ENCODE measurements around the gene TMA7B. TPM values are rescaled to one million over a fixed set of nuclear protein-coding genes. Genes with fewer than 3 reads are reported as not detected.
"Not testable (repeated sequence)": the region's sequence is repeated elsewhere in the genome, so short reads cannot be mapped to it uniquely, and the experiment has no call there.

TMA7B gene
- total RNA-seq, 1 donor from 2014 or later, result not detected

DNA sequence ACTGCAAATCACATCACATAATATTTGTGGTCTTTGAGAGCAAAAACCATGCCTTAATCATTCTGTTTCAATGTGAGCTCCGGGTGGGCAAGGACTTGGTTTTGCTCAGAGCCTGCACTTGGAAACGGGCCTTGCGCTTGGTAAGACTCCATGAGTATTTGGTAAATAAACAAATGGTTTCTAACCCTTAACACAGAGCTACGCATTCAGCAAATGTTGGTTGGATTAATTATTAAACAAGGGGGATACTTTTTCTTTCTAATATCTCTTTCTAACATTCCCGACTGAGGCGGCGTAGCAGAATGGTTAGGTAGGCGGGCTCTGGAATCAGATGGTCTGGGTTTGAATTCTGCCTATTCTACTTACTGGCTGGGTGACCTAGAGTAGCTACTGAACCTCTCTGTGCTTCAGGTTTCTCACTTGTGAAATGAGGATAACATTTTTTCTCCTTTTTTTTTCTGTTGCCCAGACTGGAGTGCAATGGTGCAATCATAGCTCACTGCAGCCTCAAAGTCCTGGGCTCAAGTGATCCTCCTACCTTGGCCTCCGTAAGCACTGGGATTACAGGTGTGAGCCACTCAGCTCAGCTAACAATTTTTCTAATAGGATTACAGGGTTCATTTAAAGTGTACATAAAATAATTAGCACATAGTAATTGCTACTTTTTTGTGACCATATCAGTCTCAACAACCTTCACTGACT, 31.1 kb downstream of the TMA7B start:
- Histone ChIP-seq H3K4me1 (no peaks in the 10 kb centered on the region), H3K36me3 (no peaks in the 10 kb centered on the region), H3K79me2 (ENCODE audit: low read depth) (no peaks in the 10 kb centered on the region), H3K9ac (no peak overlapping the region), H3K9me3 (ENCODE audit: low read depth) (no peaks in the 10 kb centered on the region), H3K27ac (no peak overlapping the region), H3F3A (ENCODE audit: low read depth) (peaks cover 21% of the 10 kb centered on the region), H2AFZ (replicated peaks) (no peak overlapping the region), H3K4me3 (no peak overlapping the region), H3K27me3 (peaks cover 78% of the 10 kb centered on the region), H3K4me2 (no peak overlapping the region), H4K20me1 (ENCODE audit: low read depth) (peaks cover 3% of the 10 kb centered on the region)
- Mint-ChIP-seq H3K9me3 (no peaks in the 10 kb centered on the region), H3K27me3 (ENCODE audit: insufficient read depth, low read depth) (peaks cover 36% of the 10 kb centered on the region), H3K27ac (no peak overlapping the region), H3K4me1 (peaks cover 16% of the 10 kb centered on the region), H3K36me3 (no peaks in the 10 kb centered on the region), H3K4me3 (no peak overlapping the region)
- TF ChIP-seq, protein P1, sequence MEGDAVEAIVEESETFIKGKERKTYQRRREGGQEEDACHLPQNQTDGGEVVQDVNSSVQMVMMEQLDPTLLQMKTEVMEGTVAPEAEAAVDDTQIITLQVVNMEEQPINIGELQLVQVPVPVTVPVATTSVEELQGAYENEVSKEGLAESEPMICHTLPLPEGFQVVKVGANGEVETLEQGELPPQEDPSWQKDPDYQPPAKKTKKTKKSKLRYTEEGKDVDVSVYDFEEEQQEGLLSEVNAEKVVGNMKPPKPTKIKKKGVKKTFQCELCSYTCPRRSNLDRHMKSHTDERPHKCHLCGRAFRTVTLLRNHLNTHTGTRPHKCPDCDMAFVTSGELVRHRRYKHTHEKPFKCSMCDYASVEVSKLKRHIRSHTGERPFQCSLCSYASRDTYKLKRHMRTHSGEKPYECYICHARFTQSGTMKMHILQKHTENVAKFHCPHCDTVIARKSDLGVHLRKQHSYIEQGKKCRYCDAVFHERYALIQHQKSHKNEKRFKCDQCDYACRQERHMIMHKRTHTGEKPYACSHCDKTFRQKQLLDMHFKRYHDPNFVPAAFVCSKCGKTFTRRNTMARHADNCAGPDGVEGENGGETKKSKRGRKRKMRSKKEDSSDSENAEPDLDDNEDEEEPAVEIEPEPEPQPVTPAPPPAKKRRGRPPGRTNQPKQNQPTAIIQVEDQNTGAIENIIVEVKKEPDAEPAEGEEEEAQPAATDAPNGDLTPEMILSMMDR (IDR thresholded peaks at IDR 0.05), result no peak
- TF ChIP-seq EZH2phosphoT487 (IDR thresholded peaks at IDR 0.05), result no peak
- TF ChIP-seq EZH2 (IDR thresholded peaks at IDR 0.05), result no peak
- DNase-seq (ENCODE audit: low spot score), result no peak

DNA sequence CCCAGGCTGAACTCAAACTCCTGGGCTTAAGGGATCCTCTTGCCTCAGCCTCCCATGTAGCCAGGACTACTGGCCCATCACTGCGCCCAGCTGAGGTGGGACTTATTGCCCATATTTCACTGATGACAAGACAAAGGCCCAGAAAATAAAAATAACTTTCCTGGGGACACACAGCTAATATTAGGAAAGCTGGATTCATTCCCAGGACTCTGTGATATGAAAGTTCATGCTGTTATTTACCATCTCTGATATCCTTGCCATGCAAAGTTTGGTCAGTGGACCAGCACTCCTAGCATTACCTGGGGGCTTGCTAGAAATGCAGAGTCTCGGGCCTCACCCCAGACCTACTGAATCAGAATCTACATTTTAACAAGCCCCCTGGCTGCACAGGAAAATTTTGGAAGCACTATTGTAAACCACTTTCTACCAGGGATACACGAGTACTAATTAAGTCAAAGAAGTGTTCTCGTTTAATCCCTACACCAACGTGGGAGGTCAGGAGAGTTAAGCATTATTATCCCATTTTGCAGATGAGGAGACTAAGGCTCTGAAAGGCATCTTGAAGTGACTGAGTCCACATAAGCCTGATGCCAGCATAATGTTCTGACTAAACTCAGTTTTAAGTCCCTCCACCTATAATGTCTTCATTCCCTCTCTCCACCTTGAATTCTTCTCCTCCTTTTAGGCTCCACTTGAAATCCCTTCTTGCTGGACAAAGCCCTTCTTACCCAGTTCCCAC, 32.1 kb downstream of the TMA7B start:
- Histone ChIP-seq H2AFZ (replicated peaks) (no peak overlapping the region), H4K20me1 (ENCODE audit: low read depth) (peaks cover 3% of the 10 kb centered on the region), H3K4me1 (peaks cover under 1% of the 10 kb centered on the region), H3K4me3 (no peak overlapping the region), H3K9me3 (ENCODE audit: low read depth) (no peaks in the 10 kb centered on the region), H3F3A (ENCODE audit: low read depth) (peaks cover 30% of the 10 kb centered on the region), H3K4me2 (no peak overlapping the region), H3K9ac (no peak overlapping the region), H3K27ac (no peak overlapping the region), H3K36me3 (no peaks in the 10 kb centered on the region), H3K79me2 (ENCODE audit: low read depth) (no peaks in the 10 kb centered on the region), H3K27me3 (peaks cover 88% of the 10 kb centered on the region)
- Mint-ChIP-seq H3K36me3 (no peaks in the 10 kb centered on the region), H3K27ac (no peak overlapping the region), H3K4me1 (peaks cover 24% of the 10 kb centered on the region), H3K4me3 (no peak overlapping the region), H3K27me3 (ENCODE audit: insufficient read depth, low read depth) (peaks cover 33% of the 10 kb centered on the region), H3K9me3 (no peaks in the 10 kb centered on the region)
- TF ChIP-seq, protein P1 (IDR thresholded peaks at IDR 0.05), result no peak
- no peak for TF ChIP-seq EZH2 (IDR thresholded peaks at IDR 0.05)
- no peak for TF ChIP-seq EZH2phosphoT487 (IDR thresholded peaks at IDR 0.05)
- no peak for DNase-seq (ENCODE audit: low spot score)

DNA sequence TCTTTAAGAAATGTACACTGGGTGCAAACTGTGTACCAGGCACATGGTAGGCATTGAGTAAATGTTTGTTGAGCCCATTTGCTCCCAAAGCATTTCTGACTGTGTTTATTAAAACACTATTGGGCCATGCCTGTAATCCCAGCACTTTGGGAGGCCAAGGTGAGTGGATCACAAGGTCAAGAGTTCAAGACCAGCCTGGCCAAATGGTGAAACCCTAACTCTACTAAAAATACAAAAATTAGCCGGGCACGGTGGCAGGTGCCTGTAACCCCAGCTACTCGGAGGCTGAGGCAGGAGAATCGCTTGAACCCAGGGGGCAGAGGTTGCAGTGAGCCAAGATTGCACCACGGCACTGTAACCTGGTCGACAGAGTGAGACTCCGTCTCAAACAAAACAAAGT, 32.7 kb downstream of the TMA7B start:
- H3K4me3 Mint-ChIP-seq; H3K27ac ChIP-seq; H3K36me3 Mint-ChIP-seq; H3K36me3 ChIP-seq; H3K4me2 ChIP-seq; H3K4me1 ChIP-seq; H2AFZ ChIP-seq (replicated peaks); H4K20me1 ChIP-seq (ENCODE audit: low read depth); H3K4me3 ChIP-seq; H3K9me3 ChIP-seq (ENCODE audit: low read depth); DNase-seq (ENCODE audit: low spot score); H3K9me3 Mint-ChIP-seq; H3K79me2 ChIP-seq (ENCODE audit: low read depth); H3K9ac ChIP-seq; H3K27ac Mint-ChIP-seq: not testable (repeated sequence)
- Histone ChIP-seq H3F3A (ENCODE audit: low read depth) (peaks cover 37% of the 10 kb centered on the region), H3K27me3 (peaks cover 94% of the 10 kb centered on the region)
- H3K4me1 Mint-ChIP-seq, result peaks cover 29% of the 10 kb centered on the region
- H3K27me3 Mint-ChIP-seq (ENCODE audit: insufficient read depth, low read depth), result peaks cover 33% of the 10 kb centered on the region
